GM19099 (cell line): Measurements from ENCODE around the gene UBE4B.

Experiments
- POLR2A ChIP-seq: IDR thresholded peaks from 3 replicates; pipeline ENCODE4 v1.6.1; 2011; ENCODE audit warnings: low read depth; ENCODE audit not compliant: insufficient read length; ENCODE audit errors: extremely low read depth

UBE4B gene

DNA sequence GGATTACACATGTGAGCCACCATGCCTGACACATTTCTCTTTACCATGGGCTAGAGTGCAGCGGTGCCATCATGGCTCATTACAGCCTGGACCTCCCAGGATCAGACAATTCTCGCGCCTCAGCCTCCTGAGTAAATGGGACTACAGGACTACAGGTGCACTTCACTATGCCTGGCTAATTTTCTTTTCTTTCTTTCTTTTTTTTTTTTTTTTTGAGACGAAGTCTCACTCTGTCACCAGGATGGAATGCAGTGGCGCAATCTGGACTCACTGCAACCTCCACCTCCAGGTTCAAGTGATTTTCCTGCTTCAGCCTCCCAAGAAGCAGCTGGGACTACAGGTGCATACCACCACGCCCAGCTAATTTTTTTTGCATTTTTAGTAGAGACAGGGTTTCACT, 162.8 kb downstream of the UBE4B start:
- TF ChIP-seq POLR2A: no peak

DNA sequence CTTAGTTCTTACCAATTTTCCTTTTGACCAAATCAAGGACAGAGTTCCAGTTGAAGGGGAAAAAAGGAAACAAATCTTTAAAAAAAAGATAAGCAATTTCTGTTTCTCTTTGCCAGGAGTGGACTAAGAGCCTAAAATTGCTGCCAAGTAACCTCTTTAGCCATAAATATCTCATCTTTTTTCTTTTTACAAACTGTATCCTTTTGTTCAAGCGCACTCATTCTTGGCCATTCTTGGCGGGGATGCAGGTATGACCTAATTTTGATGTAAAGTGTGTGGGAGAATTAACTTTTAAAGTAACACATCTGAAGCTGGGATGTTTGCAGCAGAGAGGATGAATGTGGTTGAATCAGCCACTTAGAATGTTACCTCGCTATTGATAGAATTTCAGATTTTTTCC, 164.2 kb downstream of the UBE4B start:
- TF ChIP-seq POLR2A: no peak

DNA sequence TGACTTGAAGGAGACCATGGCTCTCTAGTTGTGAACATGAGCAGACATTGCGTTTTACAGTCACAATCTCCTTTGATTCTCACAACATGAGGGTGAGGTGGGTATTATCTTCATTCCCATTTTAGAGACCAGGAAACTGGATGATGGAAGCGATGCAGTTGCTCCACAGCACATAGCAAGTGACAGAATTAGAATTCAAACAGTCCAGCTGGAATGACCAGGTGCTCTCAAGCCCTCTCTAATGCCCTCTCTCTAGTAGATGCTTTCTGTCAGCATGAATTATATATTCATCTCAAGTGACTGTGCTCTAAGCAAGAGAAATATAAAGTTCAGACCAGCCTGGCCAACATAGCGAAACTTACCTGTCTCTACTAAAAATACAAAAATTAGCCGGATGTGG, 167.9 kb downstream of the UBE4B start:
- no peak for TF ChIP-seq POLR2A

DNA sequence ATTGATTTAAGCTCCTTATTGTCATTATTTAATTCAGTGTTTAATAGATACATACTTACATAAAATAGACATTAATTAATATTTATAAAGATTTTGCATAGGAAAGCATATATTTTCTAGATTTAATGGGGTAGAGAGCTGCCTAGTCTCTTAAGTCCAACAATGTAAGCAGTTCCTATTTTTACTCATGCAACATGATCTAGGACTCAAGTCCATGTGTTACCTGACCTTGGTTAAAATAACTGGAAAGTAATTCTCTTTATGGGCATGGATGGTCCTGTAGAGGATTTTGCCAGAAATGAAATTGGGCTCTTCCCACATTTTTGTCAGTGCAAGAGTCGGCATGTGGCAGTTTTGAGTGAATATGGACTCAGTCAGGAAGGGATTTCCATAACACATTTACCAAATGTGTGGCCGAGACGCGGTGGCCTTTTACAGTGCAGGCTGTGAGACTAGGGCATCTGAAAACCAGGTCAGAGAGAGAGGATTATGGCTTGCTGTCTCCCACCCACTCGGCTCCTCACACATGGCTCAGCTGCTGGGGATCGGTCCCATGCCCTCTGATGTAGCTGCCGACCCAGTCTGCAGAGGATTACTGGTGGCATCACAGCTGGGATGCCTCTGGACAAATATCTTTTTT, 171.4 kb downstream of the UBE4B start:
- no peak for TF ChIP-seq POLR2A

DNA sequence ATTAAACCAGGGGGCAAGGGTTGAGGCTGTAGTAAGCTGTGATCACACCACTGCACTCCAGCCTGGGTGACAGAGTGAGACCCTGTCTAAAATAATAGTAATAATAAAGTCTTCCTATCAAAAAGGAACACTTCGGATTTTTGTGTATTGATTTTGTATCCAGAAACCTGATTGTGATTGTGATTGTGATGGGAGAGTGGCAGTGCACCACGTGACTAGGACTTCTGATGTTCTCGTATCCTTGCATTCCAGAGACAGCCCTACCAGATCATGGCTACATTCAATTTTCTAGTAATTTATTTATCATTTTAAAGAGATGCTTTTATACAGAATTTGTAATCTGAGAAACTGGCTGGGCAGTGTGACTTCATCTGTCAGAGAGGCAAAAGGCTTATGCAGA, 175.1 kb downstream of the UBE4B start:
- no peak for TF ChIP-seq POLR2A

DNA sequence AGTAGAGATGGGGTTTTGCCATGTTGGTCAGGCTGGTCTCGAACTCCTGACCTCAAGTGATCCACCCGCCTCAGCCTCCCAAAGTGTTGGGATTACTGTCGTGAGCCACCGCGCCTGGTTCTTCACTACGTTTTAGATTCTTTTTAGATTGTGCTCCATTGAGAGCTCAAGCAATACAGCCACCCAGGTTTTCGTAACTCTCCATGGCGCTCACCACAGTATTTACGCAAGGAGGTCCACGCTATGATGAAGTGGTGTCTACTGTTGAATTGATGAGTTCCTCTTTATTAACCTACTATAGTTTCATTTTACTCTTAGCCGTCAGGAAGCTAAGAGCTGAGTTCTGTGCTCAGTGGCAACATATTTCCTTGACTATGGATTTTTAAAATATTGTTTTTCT, 175.8 kb downstream of the UBE4B start:
- TF ChIP-seq POLR2A: no peak

DNA sequence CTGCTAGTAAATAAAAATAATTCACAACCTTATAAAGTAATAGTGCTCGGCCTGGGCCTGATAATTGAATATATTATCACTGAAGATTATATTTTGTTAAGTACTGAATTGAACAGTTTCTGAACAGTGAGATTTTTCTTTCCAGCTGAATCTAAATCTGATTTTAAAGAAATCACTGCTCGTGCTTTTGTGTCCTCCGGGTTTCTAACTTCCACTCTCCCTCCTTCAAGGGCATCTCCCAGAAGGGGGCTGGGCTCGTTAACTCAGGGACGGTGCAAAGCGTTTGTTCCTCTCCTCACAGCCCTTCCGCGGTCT, 176.8 kb downstream of the UBE4B start:
- no peak for TF ChIP-seq POLR2A

DNA sequence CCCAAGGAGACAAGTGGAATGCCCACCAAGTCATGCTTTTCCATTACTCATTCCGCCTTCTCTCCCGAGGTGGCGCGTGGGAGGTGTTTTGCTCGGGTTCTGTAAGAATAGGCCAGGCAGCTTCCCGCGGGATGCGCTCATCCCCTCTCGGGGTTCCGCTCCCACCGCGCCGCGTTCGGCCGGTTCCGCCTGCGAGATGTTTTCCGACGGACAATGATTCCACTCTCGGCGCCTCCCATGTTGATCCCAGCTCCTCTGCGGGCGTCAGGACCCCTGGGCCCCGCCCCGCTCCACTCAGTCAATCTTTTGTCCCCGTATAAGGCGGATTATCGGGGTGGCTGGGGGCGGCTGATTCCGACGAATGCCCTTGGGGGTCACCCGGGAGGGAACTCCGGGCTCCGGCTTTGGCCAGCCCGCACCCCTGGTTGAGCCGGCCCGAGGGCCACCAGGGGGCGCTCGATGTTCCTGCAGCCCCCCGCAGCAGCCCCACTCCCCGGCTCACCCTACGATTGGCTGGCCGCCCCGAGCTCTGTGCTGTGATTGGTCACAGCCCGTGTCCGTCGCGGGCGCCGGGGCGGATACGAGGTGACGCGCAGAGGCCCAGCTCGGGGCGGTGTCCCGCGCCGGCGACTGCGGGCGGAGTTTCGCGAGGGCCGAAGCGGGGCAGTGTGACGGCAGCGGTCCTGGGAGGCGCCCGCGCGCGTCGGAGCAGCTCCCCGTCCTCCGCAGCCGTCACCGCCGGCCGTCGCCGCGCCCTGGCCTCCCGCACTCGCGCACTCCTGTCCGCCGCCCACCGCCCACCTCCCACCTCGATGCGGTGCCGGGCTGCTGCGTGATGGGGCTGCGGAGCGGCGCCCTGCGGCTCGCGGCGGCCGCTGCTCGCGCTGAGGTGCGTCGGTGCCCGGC, 177.4 kb downstream of the UBE4B start, which contains the start of gene KIF1B:
TSS of gene KIF1B (plus strand) at position 666 of the 906 bp plus-strand sequence. CDS start 21,759 bp downstream, outside the sequence.
- peak; percentile 68 for TF ChIP-seq POLR2A

DNA sequence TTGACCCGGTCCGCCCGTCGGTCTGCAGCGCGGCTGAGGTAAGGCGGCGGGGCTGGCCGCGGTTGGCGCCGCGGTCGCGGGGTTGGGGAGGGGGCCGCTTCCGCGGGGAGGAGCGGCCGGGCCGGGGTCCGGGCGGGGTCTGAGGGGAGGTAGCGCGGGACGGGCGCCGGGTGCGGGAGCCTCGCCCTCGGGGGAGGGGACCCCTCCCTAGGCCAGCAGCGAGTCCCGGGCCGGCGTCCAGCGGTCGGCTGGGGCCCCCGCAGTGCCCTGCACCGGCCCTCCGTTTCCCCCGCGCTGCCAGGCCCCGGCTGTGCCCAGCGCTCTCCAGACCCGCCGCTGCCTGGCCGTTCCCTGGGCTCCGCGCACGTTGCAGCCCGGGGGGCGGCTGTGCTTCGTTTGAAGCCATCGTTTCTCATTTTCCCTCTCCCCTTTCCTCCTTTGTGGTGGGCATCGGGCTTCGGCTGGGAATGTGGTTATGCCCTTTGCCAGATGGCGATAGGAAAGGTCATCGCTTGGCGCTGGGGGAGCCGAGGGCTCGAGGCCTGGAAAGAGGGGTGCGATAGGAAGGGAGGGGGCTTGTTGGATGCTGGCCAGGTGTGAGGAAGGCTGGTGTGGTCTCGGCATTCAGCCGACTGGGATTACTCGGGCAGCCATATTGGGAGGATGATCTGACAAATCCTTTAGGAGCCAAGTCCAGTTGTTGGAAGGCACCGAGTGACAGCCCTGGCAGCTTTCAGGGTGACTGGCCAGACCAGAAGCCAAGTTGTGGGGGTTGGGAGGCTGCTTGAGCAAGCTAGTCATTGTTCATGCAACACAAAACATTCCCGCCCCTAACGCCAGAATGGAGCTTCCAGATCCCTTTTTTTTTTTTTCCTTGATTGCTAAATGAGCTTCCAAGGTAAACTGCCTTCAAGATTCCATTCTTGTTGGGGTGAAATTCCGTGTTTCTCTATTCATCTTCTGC, 178.4 kb downstream of the UBE4B start:
- TF ChIP-seq POLR2A: no peak

DNA sequence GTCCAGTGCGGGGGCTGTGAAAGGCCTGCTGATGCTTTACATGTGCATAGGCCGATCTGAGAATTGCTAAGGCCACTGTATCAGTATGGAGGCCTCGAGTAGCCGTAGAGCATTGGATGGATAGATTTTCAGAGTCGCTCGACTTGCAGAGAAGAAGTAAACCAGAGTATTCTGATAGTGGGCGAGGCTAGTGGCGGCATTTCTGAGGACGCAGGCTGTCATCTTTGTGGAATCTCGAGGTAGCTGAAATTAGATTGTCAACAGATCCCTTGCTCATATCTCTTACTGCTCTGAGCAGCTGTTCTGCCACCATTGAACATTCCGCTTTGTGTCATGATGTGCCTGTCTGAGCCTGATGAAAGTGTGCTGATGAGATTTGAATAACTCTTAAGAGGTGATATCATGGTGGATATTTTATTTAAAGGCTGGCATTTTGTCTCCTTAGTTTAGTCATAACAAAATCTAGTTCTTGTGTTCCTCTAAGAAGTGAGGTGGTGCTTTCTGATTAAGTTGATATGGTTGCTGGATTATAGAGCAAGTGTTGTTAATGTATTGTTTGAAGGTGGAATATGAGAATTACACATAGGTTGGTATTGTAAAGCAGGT, 179.2 kb downstream of the UBE4B start:
- TF ChIP-seq POLR2A: no peak

DNA sequence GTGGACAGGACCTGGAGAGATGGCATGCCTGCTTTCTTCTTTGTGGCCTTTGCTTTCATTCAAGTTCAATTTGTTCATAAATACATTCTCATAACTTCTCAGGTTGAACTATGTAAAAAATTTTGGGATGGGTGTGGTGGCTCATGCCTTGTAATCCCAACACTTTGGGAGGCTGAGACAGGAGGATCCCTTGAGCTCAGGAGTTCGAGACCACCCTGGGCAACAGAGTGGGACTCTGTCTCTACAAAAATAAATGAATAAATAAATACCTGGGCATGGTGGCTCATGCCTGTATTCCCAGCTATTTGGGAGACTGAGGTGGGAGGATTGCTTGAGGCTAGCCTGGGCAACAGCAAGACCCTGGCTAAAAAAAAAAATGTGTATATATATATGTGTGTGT, 179.7 kb downstream of the UBE4B start:
- TF ChIP-seq POLR2A: no peak

DNA sequence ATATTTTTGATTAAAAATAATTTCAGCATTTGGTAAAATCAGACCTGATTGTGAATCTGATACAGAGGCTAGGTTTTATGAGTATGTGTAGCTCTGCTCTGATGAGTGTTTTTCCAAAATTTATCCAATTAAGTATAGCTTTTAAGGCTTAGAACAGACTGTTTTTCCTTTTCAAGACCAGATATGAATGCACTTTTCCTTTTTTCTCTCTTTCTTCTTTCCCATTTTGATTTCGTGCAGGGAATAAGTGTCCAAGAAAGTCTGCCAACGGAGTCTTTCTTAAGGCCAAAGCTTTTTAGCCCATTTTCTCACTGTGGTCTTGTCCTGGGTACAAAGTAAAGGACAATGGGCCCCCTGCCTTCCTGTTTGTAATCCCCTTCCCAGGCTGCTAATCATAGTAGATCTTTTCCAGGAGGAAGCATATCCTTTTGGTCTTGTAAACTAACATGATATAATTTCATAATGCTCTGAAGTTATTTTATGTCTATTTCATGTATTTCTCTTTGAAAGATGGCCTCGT, 180.5 kb downstream of the UBE4B start:
- no peak for TF ChIP-seq POLR2A

DNA sequence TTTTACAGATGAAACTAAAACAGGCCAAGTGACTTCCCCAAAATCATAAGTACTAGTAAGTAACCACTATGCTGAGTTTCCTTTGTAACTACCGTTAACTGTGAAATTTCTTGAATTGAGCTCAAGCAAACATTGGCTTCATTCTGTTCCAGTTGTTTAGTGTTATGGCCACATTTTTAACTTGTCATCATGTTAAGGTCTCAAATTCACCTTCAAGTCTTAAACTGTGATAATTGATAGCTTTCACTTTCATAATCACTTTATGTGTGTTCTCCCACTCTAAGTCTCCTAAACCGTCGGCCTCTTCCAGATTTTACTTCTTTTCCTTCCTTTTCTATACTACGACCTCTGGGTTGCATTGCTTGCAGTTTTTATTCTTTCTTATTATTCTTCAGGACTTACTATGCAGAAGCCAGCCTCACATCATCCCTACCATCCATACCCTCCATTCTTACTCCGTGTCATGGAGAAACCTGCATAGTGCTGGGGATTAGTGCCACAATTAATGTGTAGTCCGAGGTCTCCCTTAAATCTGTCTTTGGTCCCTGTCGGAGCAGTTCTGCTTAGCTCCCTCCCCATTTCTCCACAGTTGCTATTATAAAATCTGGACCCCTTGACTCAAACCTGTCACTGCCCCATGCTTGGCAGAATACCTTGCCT, 183.5 kb downstream of the UBE4B start:
- TF ChIP-seq POLR2A: no peak
